Tibial nerve (tissue), 4 donors: ENCODE data around the gene RPL29. TPM values are rescaled to one million over a fixed set of nuclear protein-coding genes. Genes with fewer than 3 reads are reported as not detected.

Source experiments
- DNase-seq, 2 donors: peaks; one replicate each; pipeline ENCODE4 v3.0.0-alpha.2; 2019; ENCODE audit warnings: low spot score in 2 of 2
- H3K27ac ChIP-seq, 4 donors: fragments of 200-600 bp; sonication (generic) in 3 of 4; one replicate each; pipeline ENCODE4 v1.5.1; 2017 to 2019; ENCODE audit warnings: mild to moderate bottlenecking in 1 of 4
- H3K27me3 ChIP-seq, 2 donors: fragments of 200-600 bp; sonication (generic) in 1 of 2; one replicate each; pipeline versions ENCODE4 v1.5.1 to v1.6.0; 2017 to 2019
- H3K36me3 ChIP-seq, 3 donors: fragments of 200-600 bp; sonication (generic); one replicate each; pipeline ENCODE4 v1.5.1; 2018 to 2019
- H3K4me1 ChIP-seq, 4 donors: fragments of 200-600 bp; sonication (generic) in 3 of 4; one replicate each; pipeline ENCODE4 v1.5.1; 2017 to 2019
- H3K4me3 ChIP-seq, 4 donors: fragments of 200-600 bp; sonication (generic) in 3 of 4; one replicate each; pipeline ENCODE4 v1.5.1; 2017 to 2019; ENCODE audit warnings: mild to moderate bottlenecking in 1 of 4, moderate library complexity in 1 of 4
- H3K9me3 ChIP-seq, 4 donors: fragments of 200-600 bp; sonication (generic) in 3 of 4; one replicate each; pipeline ENCODE4 v1.5.1; 2017 to 2019
- CTCF ChIP-seq, 5 experiments: fragments of 200-600 bp in 3 of 5; fragments of 450-650 bp in 2 of 5; sonication (generic) in 3 of 5; IDR thresholded peaks; one replicate each; pipeline ENCODE4 v1.5.1; 2016 to 2019; ENCODE audit warnings: antibody characterized with exemption in 5 of 5, mild to moderate bottlenecking in 3 of 5, moderate library complexity in 2 of 5
- EP300 ChIP-seq, 2 donors: sonication (generic); formaldehyde crosslinking; IDR thresholded peaks; one replicate each; pipeline ENCODE4 v1.6.1; 2017; ENCODE audit warnings: antibody characterized with exemption in 2 of 2, mild to moderate bottlenecking in 1 of 2
- POLR2A ChIP-seq, 2 donors: fragments of 450-650 bp; IDR thresholded peaks; one replicate each; pipeline ENCODE4 v1.6.1; 2017; ENCODE audit warnings: antibody characterized with exemption in 2 of 2, mild to moderate bottlenecking in 2 of 2, moderate library complexity in 2 of 2
- WGBS, 2 donors: methylation state at CpG; one replicate each; pipeline ENCODE4 v1.1.5; 2018; 5-methylcytosine and 5-hydroxymethylcytosine counted together
- total RNA-seq, 4 donors: library from RNA; depleted of rRNA; stranded (reverse); fragments of >200 nt; gene quantifications; one replicate each; pipeline ENCODE4 v1.1.0, GENCODE V29; 2016

The RPL29 gene
- total RNA-seq, 4 donors from 2014 or later: 809 to 1,472 (median 1,336) TPM

- H3K27ac ChIP-seq: no peak overlapping the region
- DNase-seq: no peak
- peaks cover 0 to 22% (median 10%) of the 10 kb centered on the region in 4 donors for H3K4me1 ChIP-seq
- no peak overlapping the region for H3K4me3 ChIP-seq
- peaks cover 0 to 27% (median 0%) of the 10 kb centered on the region in 3 donors for H3K36me3 ChIP-seq
- no peaks in the 10 kb centered on the region for H3K27me3 ChIP-seq
- 87 to 100% methylated on average over 1 of the region's 1 CpG for WGBS, 2 donors
- TF ChIP-seq CTCF (IDR thresholded peaks at IDR 0.05): no peak
- no peak for TF ChIP-seq POLR2A (IDR thresholded peaks at IDR 0.05)
- TF ChIP-seq EP300 (IDR thresholded peaks at IDR 0.05): no peak
- no peaks in the 10 kb centered on the region for H3K9me3 ChIP-seq
These were observed 41.0 kb downstream of the RPL29 start for GRCh38 chr3:51954713-51955112.

GRCh38 chr3:51954105-51954504 is 41.6 kb downstream of the RPL29 start:
- Histone ChIP-seq H3K4me1 (peaks cover 0 to 22% (median 10%) of the 10 kb centered on the region in 4 donors), H3K4me3 (no peak overlapping the region), H3K27ac (no peak overlapping the region), H3K9me3 (no peaks in the 10 kb centered on the region), H3K36me3 (peaks cover 0 to 24% (median 0%) of the 10 kb centered on the region in 3 donors), H3K27me3 (no peaks in the 10 kb centered on the region)
- DNase-seq: no peak
- no peak for TF ChIP-seq CTCF (IDR thresholded peaks at IDR 0.05)
- TF ChIP-seq POLR2A (IDR thresholded peaks at IDR 0.05): no peak
- 70 to 78% methylated on average over 6 of the region's 6 CpGs for WGBS, 2 donors

GRCh38 chr3:51953445-51953844 is 42.2 kb downstream of the RPL29 start:
- DNase-seq: no peak
- no peaks in the 10 kb centered on the region for H3K27me3 ChIP-seq
- H3K36me3 ChIP-seq: peaks cover 0 to 24% (median 0%) of the 10 kb centered on the region in 3 donors
- H3K4me3 ChIP-seq: no peak overlapping the region
- H3K9me3 ChIP-seq: no peaks in the 10 kb centered on the region
- TF ChIP-seq CTCF (IDR thresholded peaks at IDR 0.05) (no peak), EP300 (IDR thresholded peaks at IDR 0.05) (no peak), POLR2A (IDR thresholded peaks at IDR 0.05) (no peak)
- WGBS, 2 donors: 60 to 71% methylated on average over 3 of the region's 3 CpGs
- peaks cover 0 to 22% (median 10%) of the 10 kb centered on the region in 4 donors for H3K4me1 ChIP-seq
- no peak overlapping the region for H3K27ac ChIP-seq

GRCh38 chr3:51950899-51951298 is 44.8 kb downstream of the RPL29 start:
- H3K27me3 ChIP-seq: no peaks in the 10 kb centered on the region
- H3K36me3 ChIP-seq: peaks cover 0 to 24% (median 3%) of the 10 kb centered on the region in 3 donors
- 87 to 91% methylated on average over 2 of the region's 2 CpGs for WGBS, 2 donors
- TF ChIP-seq CTCF (IDR thresholded peaks at IDR 0.05) (no peak), EP300 (IDR thresholded peaks at IDR 0.05) (no peak), POLR2A (IDR thresholded peaks at IDR 0.05) (no peak)
- H3K27ac ChIP-seq: no peak overlapping the region
- H3K4me1 ChIP-seq: peaks cover 0 to 8% (median 3%) of the 10 kb centered on the region in 4 donors
- H3K9me3 ChIP-seq: no peaks in the 10 kb centered on the region
- DNase-seq: no peak
- H3K4me3 ChIP-seq: no peak overlapping the region

GRCh38 chr3:51949121-51949520 is 46.6 kb downstream of the RPL29 start:
- no peaks in the 10 kb centered on the region for H3K9me3 ChIP-seq
- DNase-seq: no peak
- H3K4me1 ChIP-seq: no peaks in the 10 kb centered on the region
- no peak overlapping the region for H3K4me3 ChIP-seq
- no peak overlapping the region for H3K27ac ChIP-seq
- TF ChIP-seq CTCF (IDR thresholded peaks at IDR 0.05) (no peak), EP300 (IDR thresholded peaks at IDR 0.05) (no peak), POLR2A (IDR thresholded peaks at IDR 0.05) (no peak)
- 84 to 96% methylated on average over 5 of the region's 5 CpGs for WGBS, 2 donors
- no peaks in the 10 kb centered on the region for H3K27me3 ChIP-seq
- peaks cover 0 to 42% (median 5%) of the 10 kb centered on the region in 3 donors for H3K36me3 ChIP-seq
